ENCODE data around the gene ASS1. TPM values are rescaled to one million over a fixed set of nuclear protein-coding genes. Genes with fewer than 3 reads are reported as not detected.

The ASS1 gene
- total RNA-seq, 4 donors from 2014 or later, result 78.4 to 156 (median 105) TPM

DNA sequence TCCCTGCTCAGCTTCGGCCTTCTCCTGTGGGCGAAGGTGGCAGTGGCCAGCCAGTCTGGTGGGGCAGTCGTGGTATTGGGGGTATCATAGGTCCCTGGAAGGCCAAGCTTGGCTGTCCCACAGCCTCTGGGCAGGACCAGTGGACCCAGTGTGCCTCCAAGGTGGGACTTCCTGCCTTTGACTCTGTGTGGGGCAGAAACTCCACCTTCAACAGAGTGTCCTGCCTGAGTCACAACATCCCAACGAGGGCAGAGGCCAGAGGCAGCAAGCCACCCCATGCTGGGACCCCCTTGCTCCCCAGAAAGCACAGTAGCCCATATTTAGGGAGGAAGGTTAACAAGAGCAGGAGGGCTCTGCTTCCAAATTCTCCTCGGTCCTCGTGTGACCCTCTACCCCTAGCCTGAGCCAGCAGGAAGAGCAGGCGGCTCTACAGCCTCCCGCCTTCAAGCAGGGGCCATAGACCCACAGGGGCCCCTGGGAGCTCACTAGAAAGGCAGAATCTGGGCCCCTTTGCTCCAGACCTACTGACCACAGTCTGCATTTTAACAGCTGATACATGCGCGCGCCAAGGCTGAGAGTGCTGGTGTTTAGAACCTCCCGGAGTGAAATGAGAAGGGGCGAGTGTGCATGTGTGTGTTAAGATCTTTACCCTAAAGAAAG, 83.0 kb downstream of the ASS1 start:
- H3K4me1 ChIP-seq, result no peaks in the 10 kb centered on the region
- no peak overlapping the region for H3K4me3 ChIP-seq
- DNase-seq, result no peak
- H3K27ac ChIP-seq, result no peak overlapping the region
- intact Hi-C loops (cut with DNase I; ENCODE audit: low total_unique reads), result no loop called here
- H3K27me3 ChIP-seq, result no peaks in the 10 kb centered on the region
- TF ChIP-seq, protein P1, sequence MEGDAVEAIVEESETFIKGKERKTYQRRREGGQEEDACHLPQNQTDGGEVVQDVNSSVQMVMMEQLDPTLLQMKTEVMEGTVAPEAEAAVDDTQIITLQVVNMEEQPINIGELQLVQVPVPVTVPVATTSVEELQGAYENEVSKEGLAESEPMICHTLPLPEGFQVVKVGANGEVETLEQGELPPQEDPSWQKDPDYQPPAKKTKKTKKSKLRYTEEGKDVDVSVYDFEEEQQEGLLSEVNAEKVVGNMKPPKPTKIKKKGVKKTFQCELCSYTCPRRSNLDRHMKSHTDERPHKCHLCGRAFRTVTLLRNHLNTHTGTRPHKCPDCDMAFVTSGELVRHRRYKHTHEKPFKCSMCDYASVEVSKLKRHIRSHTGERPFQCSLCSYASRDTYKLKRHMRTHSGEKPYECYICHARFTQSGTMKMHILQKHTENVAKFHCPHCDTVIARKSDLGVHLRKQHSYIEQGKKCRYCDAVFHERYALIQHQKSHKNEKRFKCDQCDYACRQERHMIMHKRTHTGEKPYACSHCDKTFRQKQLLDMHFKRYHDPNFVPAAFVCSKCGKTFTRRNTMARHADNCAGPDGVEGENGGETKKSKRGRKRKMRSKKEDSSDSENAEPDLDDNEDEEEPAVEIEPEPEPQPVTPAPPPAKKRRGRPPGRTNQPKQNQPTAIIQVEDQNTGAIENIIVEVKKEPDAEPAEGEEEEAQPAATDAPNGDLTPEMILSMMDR (IDR thresholded peaks at IDR 0.05), result no peak
- no peak for TF ChIP-seq POLR2A (IDR thresholded peaks at IDR 0.05)
- H3K36me3 ChIP-seq, result no peaks in the 10 kb centered on the region
- no peaks in the 10 kb centered on the region for H3K9me3 ChIP-seq

DNA sequence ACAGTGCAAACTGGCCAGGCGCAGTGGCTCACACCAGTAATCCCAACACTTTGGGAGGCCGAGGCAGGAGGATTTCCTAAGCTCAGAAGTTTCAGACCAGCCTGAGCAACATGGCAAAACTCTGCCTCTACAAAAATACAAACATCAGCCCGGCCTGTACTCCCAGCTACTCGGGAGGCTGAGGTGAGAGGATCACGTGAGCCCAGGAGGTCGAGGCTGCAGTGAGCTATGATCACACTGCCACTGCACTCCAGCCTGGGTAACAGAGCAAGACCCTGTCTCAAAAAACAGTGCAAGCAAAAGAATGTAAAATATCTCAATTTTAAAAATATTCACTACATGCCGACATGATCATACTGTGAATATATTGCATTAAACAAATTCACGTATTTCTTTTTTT, 83.9 kb downstream of the ASS1 start:
- Histone ChIP-seq H3K4me3 (no peak overlapping the region), H3K36me3 (no peaks in the 10 kb centered on the region), H3K27ac (no peak overlapping the region), H3K9me3 (no peaks in the 10 kb centered on the region), H3K27me3 (no peaks in the 10 kb centered on the region), H3K4me1 (no peaks in the 10 kb centered on the region)
- no peak for DNase-seq
- no peak for TF ChIP-seq POLR2A (IDR thresholded peaks at IDR 0.05)
- TF ChIP-seq, protein P1 (IDR thresholded peaks at IDR 0.05), result no peak
- intact Hi-C loops (cut with DNase I; ENCODE audit: low total_unique reads), result no loop called here

DNA sequence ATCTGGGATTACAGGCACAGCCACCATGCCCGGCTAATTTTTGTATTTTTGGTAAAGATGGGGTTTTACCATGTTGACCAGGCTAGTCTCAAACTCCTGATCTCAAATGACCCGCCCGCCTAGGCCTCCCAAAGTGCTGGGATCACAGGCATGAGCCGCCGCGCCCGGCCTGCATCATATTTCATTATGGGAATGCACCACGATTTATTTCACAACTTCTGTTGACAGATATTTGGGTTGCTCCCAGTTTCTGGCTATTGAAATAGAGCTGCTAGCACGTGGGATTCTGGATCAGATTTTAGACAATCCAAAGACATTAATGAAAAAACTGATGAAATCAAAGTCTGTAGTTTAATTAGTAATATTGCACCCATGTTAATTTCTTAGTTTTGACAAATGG, 86.2 kb downstream of the ASS1 start:
- no peaks in the 10 kb centered on the region for H3K36me3 ChIP-seq
- TF ChIP-seq, protein P1 (IDR thresholded peaks at IDR 0.05), result no peak
- no peak for TF ChIP-seq POLR2A (IDR thresholded peaks at IDR 0.05)
- H3K27me3 ChIP-seq, result no peaks in the 10 kb centered on the region
- H3K4me3 ChIP-seq, result no peak overlapping the region
- H3K27ac ChIP-seq, result no peak overlapping the region
- intact Hi-C loops (cut with DNase I; ENCODE audit: low total_unique reads), result no loop called here
- no peak for DNase-seq
- H3K4me1 ChIP-seq, result no peaks in the 10 kb centered on the region
- no peaks in the 10 kb centered on the region for H3K9me3 ChIP-seq

DNA sequence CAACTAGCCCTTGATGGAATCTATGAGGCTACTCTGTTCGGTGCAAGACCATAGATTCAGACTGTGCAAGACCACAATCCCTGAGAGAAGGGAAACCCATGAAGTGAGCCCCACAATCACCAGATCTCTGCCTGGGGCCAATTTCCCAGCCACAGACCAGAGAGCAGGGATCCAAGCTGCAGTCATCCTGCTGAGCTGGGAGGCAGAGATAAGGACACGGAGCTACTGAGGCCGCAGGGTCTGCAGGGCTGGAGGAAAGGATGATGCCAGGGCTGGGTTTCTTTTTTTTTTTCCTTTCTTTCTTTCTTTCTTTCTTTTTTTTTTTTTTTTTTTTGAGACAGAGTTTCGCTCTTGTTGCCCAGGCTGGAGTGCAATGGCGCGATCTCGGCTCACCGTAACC, 86.9 kb downstream of the ASS1 start:
- DNase-seq, result no peak
- no peaks in the 10 kb centered on the region for H3K9me3 ChIP-seq
- intact Hi-C loops (cut with DNase I; ENCODE audit: low total_unique reads), result no loop called here
- no peak overlapping the region for H3K27ac ChIP-seq
- no peaks in the 10 kb centered on the region for H3K27me3 ChIP-seq
- TF ChIP-seq, protein P1 (IDR thresholded peaks at IDR 0.05), result no peak
- no peak for TF ChIP-seq POLR2A (IDR thresholded peaks at IDR 0.05)
- H3K36me3 ChIP-seq, result no peaks in the 10 kb centered on the region
- H3K4me1 ChIP-seq, result no peaks in the 10 kb centered on the region
- no peak overlapping the region for H3K4me3 ChIP-seq

DNA sequence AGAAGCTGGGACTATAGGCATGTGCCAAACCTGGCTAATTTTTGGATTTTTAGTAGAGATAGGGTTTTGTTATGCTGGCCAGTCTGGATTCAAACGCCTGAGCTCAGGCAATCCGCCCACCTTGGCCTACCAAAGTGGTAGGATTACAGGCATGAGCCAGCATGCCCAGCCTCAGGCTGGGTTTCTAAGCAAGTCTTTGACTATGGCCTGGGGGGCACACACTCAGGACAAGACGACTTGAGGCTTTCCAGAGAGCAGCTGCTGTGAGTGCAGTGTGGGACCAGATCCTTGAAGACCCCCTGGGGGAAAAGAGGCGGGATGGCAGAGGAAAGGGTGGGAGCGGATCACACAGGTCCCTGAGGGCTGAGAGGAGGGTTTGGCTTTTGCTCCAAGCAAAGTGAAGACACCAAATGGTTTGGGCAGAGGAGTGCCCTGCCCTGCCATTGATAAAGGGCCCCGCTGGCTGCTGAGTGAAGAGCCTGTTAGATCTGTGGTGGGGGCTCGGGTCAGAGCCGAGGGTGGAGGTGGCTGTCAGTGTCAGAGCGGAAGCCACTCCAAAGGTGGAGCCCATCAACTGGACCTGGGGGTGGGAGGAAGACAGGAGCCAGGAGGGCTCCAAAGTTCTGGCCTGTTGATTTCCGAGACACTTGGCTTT, 87.8 kb downstream of the ASS1 start:
- TF ChIP-seq, protein P1 (IDR thresholded peaks at IDR 0.05), result no peak
- TF ChIP-seq POLR2A (IDR thresholded peaks at IDR 0.05), result no peak
- Histone ChIP-seq H3K36me3 (no peaks in the 10 kb centered on the region), H3K4me1 (no peaks in the 10 kb centered on the region), H3K4me3 (no peak overlapping the region), H3K27ac (no peak overlapping the region), H3K27me3 (no peaks in the 10 kb centered on the region), H3K9me3 (no peaks in the 10 kb centered on the region)
- no peak for DNase-seq
- intact Hi-C loops (cut with DNase I; ENCODE audit: low total_unique reads), result no loop called here

Measured in uterus (tissue), 4 donors.